HG03108 (cell line): ENCODE measurements around the gene MEA1.
A peak's percentile ranks its signal among the peaks of the same experiment; 100 is the strongest.

ENCODE experiments used
- ATAC-seq: cut with Tn5 transposase; IDR thresholded peaks from one replicate; pipeline ENCODE4 v1.9.1; 2021; ENCODE audit warnings: moderate library complexity; ENCODE audit not compliant: unreplicated experiment

MEA1 gene

DNA sequence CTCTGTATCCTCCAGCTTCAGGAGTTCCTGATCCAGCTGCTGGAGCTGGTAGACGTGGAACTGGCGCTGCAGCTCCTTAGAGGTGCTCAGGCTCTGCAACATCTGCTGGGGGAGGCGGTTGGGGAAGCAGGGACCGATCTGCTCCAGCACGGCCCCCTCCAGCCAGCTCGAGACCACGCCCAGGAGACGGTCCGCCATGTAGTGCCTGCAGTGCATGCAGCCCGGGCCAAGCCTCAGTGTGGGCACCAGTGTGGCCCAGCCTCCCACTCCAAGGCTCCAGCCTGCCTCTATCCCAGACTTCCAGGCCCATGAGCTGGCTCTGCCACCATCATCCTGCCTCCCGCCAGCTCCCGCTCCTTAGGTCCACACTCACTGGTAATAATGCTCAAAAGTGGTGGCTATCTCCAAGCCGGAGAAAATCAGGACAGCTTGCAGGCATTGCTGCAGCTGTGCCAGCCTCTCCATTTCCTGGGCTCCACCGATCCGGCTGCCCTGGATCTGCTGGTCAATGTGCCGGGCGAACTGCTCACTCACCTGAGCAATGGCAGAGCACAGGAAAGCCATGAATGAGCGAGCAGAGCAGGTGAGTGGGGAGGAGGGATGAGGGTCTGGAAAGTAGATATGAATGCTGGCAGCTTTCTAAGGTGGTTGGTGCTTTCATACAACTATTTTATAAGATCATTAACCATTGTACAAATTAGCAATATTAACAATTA is 27.0 kb upstream of the MEA1 start:
- no peak for ATAC-seq

DNA sequence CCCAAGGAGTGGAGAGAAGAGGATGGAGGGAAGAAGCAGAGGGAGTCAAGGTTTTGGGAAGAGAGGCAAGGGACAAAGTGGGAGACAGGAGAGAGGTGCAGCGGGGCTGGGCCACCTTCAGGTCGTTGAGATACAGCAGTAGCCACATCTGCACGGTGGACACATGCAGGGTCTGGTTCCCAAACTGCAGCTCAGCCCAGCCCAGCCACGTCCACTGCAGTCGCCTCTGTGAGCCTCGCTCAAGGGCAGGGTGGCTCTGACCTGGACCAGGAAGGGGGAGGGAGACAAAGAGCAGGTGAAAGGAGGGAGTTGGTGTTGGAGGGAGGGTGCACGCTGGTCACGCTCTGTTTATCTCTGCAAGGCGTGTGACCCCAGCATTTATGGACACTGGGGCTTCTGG is 25.0 kb upstream of the MEA1 start:
- no peak for ATAC-seq

- ATAC-seq, result no peak
These were observed 24.0 kb upstream of the MEA1 start for GRCh38 chr6:43037706-43038105.

DNA sequence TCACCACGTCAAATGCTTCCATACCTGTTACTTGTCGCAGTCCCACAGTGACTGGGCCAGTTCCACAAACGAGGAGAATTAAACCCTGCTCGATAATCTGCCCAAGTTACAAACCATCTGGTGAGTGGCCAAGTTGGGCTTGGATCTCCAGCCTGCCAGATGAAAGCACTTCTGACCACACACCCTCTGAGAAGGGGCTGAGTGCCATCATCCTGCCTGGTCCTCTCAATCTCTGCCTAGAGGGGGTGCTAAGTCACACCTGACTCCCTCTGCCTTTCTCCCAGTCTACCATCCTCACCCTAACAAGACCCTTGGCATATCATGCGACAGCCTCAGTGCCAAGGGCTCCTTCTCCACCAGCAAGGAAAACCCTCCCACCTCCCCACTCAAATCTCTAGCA is 23.5 kb upstream of the MEA1 start:
- no peak for ATAC-seq

DNA sequence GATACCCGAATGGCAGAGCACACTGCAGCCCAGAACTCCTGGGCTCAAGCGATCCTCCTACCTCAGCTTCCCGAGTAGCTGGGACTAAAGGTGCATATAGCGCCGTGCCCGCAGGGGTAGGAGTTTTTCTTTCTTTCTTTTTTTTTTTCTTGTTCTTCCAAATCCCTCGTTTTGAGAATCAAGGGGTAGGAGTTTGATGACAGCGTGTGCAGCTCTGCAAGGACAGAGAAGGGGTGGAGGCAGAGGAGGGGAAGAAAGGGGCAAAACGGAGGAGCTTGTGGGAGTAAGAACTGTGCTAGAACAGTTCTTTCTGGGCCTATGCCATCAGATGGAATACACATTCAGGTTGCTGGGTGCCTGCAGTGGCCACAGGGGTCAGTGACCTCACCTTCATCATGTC is 23.0 kb upstream of the MEA1 start:
- no peak for ATAC-seq

- no peak for ATAC-seq
These were observed 21.9 kb upstream of the MEA1 start for GRCh38 chr6:43035495-43036194.

GRCh38 chr6:43034190-43034525 is 20.4 kb upstream of the MEA1 start:
- no peak for ATAC-seq

DNA sequence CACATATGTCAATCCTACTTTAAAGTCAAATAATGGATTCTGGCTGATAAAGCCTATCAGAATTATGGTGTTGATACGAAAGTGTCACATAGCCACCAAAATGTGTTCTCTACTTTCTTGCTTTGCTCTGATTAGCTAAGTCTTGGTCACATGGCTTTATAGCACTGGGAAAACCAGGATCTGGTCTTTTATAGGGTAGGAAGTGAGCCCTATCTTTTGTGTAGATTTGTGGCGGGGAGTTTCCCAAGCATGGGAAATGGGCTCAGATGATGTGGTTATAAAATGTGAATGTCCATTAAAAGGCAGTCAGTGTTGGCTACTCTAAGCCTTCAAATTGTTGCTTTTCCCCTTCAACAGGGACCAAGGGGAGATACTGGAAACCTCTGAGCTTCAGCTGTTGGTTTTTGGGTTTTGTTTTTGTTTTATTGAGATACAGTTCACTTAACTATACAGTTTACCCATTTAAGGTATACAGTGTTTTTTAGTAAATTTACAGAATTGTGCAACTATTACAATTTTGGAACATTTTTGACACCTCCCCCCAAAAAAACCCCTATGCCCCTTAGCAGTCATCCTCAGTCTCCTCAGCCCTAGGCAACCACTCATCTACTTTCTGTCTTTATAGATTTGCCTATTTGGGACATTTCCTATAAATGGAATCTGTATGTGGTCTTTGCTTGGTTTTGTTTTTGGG is 19.9 kb upstream of the MEA1 start:
- ATAC-seq, result no peak

DNA sequence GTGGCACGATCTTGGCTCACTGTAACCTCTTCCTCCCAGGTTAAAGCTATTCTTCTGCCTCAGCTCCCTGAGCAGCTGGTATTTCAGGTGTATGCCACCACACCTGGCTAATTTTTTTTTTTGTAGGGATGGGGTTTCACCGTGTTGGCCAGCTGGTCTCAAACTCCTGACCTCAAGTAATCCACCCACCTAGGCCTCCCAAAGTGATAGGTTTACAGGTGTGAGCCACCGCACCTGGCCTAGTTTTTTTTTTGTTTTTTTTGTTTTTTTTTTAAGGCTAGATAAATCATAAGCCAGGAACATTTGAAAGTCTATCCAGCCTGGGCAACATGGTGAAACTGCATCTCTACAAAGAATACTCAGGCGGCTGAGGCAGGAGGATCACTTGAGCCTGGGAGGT is 18.6 kb upstream of the MEA1 start:
- no peak for ATAC-seq

DNA sequence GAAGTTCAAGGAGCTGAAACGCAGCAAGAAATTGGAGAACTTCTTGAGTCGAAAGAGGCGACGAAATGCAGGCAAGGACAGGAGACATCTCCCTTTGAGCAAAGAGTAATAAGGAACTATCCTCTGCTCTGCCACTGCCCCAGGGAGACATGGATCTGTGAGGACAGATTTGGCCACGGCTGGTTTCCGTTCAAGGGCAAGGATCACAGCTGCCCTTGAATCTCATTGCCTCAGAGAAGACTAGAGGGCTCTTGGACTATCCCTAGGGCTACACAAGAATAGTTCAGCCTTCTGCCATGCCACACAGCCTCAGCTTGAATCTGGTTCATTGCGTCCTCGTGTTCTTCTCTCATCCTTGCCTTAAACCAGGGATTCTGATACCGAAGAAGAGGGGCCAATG is 15.4 kb upstream of the MEA1 start:
- ATAC-seq, result no peak

- ATAC-seq, result no peak
These were observed 12.6 kb upstream of the MEA1 start for GRCh38 chr6:43026365-43026764.

GRCh38 chr6:43024436-43024835 is 10.7 kb upstream of the MEA1 start:
- ATAC-seq, result no peak

DNA sequence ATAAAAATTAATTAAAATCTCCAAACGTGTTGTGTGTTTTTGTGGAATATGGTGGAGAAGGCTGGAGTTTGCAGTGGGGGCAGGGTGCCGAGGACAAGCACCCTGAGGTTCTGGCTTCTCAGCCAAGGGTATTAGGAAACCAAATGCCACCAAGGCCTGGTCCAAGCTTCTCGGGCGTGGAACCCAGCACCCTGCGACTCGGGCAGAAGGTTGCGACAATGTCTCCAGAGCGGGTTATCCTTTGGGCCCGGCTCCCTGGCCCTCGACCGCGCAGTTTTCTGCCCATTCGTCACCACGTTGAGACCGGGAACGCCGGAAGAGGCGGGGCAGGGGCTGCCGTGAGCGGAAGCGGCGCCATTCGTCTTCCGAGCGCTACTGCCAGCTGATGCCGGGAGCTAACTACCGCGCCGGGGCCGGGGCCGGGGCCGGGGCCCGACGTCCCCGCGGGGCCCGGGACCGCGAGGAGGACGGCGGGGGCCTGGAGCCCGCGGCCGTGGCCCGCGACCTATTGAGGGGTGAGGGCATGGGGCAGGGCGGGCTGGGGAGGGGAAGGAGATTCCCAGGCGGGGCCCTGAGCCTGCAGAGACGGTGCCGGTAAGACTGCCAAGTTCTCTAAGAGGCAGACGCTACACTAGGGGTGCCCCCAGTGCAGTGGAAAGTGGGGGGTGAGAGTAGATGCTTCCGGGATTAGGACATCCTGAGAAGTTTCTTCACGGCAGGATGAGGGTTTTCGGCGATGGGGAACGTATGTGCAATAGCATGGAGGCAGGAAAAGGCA is 7.7 kb upstream of the MEA1 start, which contains the start of gene RRP36:
RRP36 (plus strand) TSS at position 354 of the 778 bp plus-strand sequence; CDS start at position 386, 32 bp downstream.
- ATAC-seq, result peak; percentile 67

DNA sequence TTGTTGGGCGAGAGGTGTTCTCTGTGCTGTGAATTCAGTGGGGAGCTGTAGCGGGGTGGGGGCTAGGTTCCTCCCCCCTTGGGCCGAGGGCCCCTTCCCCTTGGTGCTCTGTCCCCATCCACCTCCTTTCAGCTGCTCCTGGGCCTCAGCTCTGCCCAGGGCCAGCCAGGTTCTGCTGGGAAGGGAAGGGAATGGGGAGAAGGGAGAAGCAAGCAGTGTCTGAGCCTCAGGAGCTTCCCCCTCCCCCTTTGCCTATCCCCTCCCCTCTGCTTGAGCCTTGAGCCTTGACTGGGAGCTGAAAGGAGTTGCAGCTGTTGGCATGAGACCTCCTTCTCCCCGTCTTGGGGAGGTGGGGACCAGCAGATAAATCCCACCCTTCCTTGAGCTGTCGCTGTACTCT is 7.1 kb upstream of the MEA1 start:
- no peak for ATAC-seq

DNA sequence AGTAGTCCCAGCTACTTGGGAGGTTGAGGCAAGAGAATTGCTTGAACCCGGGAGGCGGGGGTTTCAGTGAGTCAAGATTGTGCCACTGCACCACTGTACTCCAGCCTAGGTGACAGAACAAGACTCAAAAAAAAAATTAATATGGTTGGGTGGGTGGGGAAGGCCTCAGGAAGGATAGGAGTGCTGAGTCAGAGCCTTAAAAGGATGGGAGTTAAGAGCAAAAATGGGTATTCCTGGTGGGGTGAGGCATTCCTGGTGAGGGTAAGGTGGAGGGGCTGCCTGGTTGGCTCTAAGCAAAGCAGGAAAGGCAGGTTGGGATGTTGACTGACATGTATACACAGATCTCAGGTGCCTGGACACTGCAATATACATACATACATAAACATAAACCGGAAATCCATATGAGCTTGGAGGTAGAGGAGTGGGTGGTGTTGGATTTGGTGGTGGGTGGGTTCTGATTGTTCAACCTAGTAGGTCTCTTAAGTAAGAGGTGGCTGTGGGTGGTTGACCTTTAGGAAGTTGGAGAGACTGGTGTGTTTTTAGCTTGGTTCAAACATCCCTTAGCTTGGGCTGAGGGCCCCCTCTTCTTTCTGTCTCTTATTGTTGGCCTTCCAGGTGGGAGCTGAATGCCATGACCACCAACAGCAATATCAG is 6.4 kb upstream of the MEA1 start:
- no peak for ATAC-seq

GRCh38 chr6:43019152-43019551 is 5.4 kb upstream of the MEA1 start:
- ATAC-seq, result no peak

- no peak for ATAC-seq
These were observed 3.2 kb upstream of the MEA1 start for GRCh38 chr6:43016943-43017334.

DNA sequence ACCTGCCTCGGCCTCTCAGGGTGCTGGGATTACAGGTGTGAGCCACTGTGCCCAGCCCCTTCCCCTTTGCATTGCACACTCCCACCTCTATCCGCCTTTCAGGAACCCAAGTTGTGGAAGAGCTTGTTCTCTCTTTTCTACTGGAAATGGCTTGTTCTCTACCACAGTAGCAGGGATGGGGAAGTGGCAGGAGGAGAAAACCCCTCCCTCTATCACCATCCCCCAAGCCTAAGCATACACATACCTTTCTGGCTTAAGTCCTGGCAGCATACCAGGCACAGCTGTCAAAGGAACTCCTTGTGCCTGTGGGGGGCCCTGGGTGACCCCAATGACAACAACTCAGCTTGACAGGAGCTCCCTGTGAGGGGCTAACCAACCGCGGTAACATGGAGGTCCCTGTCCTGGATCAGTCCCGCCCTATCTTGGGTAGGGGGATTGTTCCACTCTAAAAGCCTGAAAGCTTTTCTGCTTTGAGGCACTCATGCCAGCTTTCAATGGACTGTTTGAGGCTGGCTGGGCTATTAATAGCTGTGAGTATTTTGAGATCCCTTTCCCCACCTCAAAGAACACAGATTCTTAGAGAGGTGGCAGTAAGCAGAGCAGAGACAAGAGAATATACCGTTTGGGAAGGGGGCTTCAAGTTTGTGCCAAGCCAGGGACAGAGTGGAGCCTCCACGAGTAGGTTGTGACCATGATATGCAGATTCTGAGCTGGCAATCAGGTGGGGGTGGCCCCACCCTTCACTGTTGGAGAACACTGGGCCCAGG is 2.6 kb upstream of the MEA1 start:
- ATAC-seq, result no peak

GRCh38 chr6:43014434-43014909 is 726 bp upstream of the MEA1 start:
- no peak for ATAC-seq
